HEK293 (cell line): ENCODE data around the gene NRP1.

Experiments used
- FEZF1 ChIP-seq: fragments of 450-650 bp; formaldehyde crosslinking; IDR thresholded peaks from 2 replicates; pipeline ENCODE4 v1.5.1; 2016; ENCODE audit warnings: missing biosample characterization, missing genetic modification characterization
- GLIS2 ChIP-seq: fragments of 450-650 bp; formaldehyde crosslinking; IDR thresholded peaks from 2 replicates; pipeline ENCODE4 v1.5.1; 2016; ENCODE audit warnings: missing biosample characterization, missing genetic modification characterization
- KLF10 ChIP-seq: fragments of 450-650 bp; IDR thresholded peaks from 2 replicates; pipeline ENCODE4 v1.5.1; 2018; ENCODE audit warnings: missing biosample characterization, mild to moderate bottlenecking, missing genetic modification characterization
- KLF16 ChIP-seq: fragments of 450-650 bp; formaldehyde crosslinking; IDR thresholded peaks from 2 replicates; pipeline ENCODE4 v1.5.1; 2017; ENCODE audit warnings: missing biosample characterization, missing genetic modification characterization
- KLF9 ChIP-seq: fragments of 450-650 bp; formaldehyde crosslinking; IDR thresholded peaks from 2 replicates; pipeline ENCODE4 v1.5.1; 2016; ENCODE audit warnings: missing biosample characterization, missing genetic modification characterization, low read depth
- PRDM1 ChIP-seq: fragments of 450-650 bp; formaldehyde crosslinking; IDR thresholded peaks from 2 replicates; pipeline ENCODE4; 2016; ENCODE audit warnings: missing biosample characterization, missing genetic modification characterization
- SP7 ChIP-seq: fragments of 450-650 bp; formaldehyde crosslinking; IDR thresholded peaks from 2 replicates; pipeline ENCODE4 v1.5.1; 2016; ENCODE audit warnings: missing biosample characterization, missing genetic modification characterization
- YY1 ChIP-seq: fragments of 450-650 bp; formaldehyde crosslinking; IDR thresholded peaks from 2 replicates; pipeline ENCODE4 v1.5.1; 2018; ENCODE audit warnings: missing biosample characterization, missing genetic modification characterization
- ZBTB20 ChIP-seq: fragments of 450-650 bp; formaldehyde crosslinking; IDR thresholded peaks from 2 replicates; pipeline ENCODE4 v1.5.1; 2016; ENCODE audit warnings: missing biosample characterization, missing genetic modification characterization
- ZEB2 ChIP-seq: fragments of 450-650 bp; formaldehyde crosslinking; IDR thresholded peaks from 2 replicates; pipeline ENCODE4 v1.5.1; 2016; ENCODE audit warnings: missing biosample characterization, missing genetic modification characterization
- ZFHX2 ChIP-seq: fragments of 450-650 bp; formaldehyde crosslinking; conservative IDR thresholded peaks from 2 replicates; pipeline ENCODE4 v1.5.1; 2016; ENCODE audit warnings: missing biosample characterization, missing genetic modification characterization
- ZNF24 ChIP-seq: fragments of 450-650 bp; formaldehyde crosslinking; IDR thresholded peaks from 2 replicates; pipeline ENCODE4 v1.5.1; 2016; ENCODE audit warnings: missing biosample characterization, missing genetic modification characterization
- ZNF292 ChIP-seq: fragments of 450-650 bp; formaldehyde crosslinking; IDR thresholded peaks from 2 replicates; pipeline ENCODE4 v1.5.1; 2016; ENCODE audit warnings: low read depth, missing biosample characterization, missing genetic modification characterization, borderline replicate concordance
- ZNF341 ChIP-seq: fragments of 450-650 bp; formaldehyde crosslinking; IDR thresholded peaks from 2 replicates; pipeline ENCODE4; 2016; ENCODE audit warnings: low read depth, missing biosample characterization, missing genetic modification characterization
- ZNF354C ChIP-seq: fragments of 450-650 bp; formaldehyde crosslinking; IDR thresholded peaks from 2 replicates; pipeline ENCODE4 v1.5.1; 2016; ENCODE audit warnings: missing biosample characterization, missing genetic modification characterization, low read depth, borderline replicate concordance
- ZNF510 ChIP-seq: fragments of 450-650 bp; formaldehyde crosslinking; IDR thresholded peaks from 2 replicates; pipeline ENCODE4 v1.5.1; 2018; ENCODE audit warnings: mild to moderate bottlenecking, missing genetic modification characterization, missing biosample characterization; ENCODE audit not compliant: insufficient replicate concordance
- ZNF529 ChIP-seq: fragments of 450-650 bp; formaldehyde crosslinking; IDR thresholded peaks from 2 replicates; pipeline ENCODE4 v1.5.1; 2017; ENCODE audit warnings: missing genetic modification characterization, missing biosample characterization; ENCODE audit not compliant: insufficient replicate concordance
- ZNF544 ChIP-seq: fragments of 450-650 bp; formaldehyde crosslinking; IDR thresholded peaks from 2 replicates; pipeline ENCODE4 v1.5.0; 2017; ENCODE audit warnings: missing biosample characterization, missing genetic modification characterization
- ZNF549 ChIP-seq: fragments of 450-650 bp; IDR thresholded peaks from 2 replicates; pipeline ENCODE4 v1.5.1; 2018; ENCODE audit warnings: missing biosample characterization, missing genetic modification characterization, mild to moderate bottlenecking, inconsistent platforms, moderate library complexity
- ZNF596 ChIP-seq: fragments of 450-650 bp; IDR thresholded peaks from 2 replicates; pipeline ENCODE4 v1.5.0; 2018; ENCODE audit warnings: missing biosample characterization, mild to moderate bottlenecking, missing genetic modification characterization, moderate library complexity
- ZNF747 ChIP-seq: fragments of 450-650 bp; formaldehyde crosslinking; IDR thresholded peaks from 2 replicates; pipeline ENCODE4 v1.5.1; 2016; ENCODE audit warnings: missing biosample characterization, missing genetic modification characterization
- ZNF837 ChIP-seq: fragments of 450-650 bp; formaldehyde crosslinking; IDR thresholded peaks from 2 replicates; pipeline ENCODE4 v1.5.1; 2016; ENCODE audit warnings: missing biosample characterization, missing genetic modification characterization
- ZSCAN30 ChIP-seq: fragments of 450-650 bp; IDR thresholded peaks from 2 replicates; pipeline ENCODE4 v1.5.1; 2018; ENCODE audit warnings: missing biosample characterization, mild to moderate bottlenecking, missing genetic modification characterization, moderate library complexity
- TF ChIP-seq, protein P1 (sequence below): fragments of 450-650 bp; formaldehyde crosslinking; IDR thresholded peaks from 2 replicates; pipeline ENCODE4 v1.5.1; 2016; ENCODE audit warnings: missing biosample characterization, missing genetic modification characterization
- TF ChIP-seq, protein P2 (sequence below): fragments of 450-650 bp; formaldehyde crosslinking; IDR thresholded peaks from 2 replicates; pipeline ENCODE4 v1.5.1; 2016; ENCODE audit warnings: missing biosample characterization, missing genetic modification characterization
- TF ChIP-seq, protein P3 (sequence below): fragments of 450-650 bp; IDR thresholded peaks from 2 replicates; pipeline ENCODE4 v1.5.1; 2018; ENCODE audit warnings: missing biosample characterization, missing genetic modification characterization
- TF ChIP-seq, protein P4 (sequence below): fragments of 450-650 bp; formaldehyde crosslinking; IDR thresholded peaks from 2 replicates; pipeline ENCODE4 v1.5.1; 2016; ENCODE audit warnings: missing biosample characterization, missing genetic modification characterization
- TF ChIP-seq, protein P5 (sequence below): fragments of 450-650 bp; formaldehyde crosslinking; IDR thresholded peaks from 2 replicates; pipeline ENCODE4 v1.5.1; 2016; ENCODE audit warnings: missing biosample characterization, missing genetic modification characterization
- TF ChIP-seq, protein P6 (sequence below): sonication (generic); formaldehyde crosslinking; IDR thresholded peaks from 2 replicates; pipeline ENCODE4 v1.8.1; 2022; ENCODE audit warnings: mild to moderate bottlenecking, moderate library complexity, missing genetic modification reagents

Gene NRP1

DNA sequence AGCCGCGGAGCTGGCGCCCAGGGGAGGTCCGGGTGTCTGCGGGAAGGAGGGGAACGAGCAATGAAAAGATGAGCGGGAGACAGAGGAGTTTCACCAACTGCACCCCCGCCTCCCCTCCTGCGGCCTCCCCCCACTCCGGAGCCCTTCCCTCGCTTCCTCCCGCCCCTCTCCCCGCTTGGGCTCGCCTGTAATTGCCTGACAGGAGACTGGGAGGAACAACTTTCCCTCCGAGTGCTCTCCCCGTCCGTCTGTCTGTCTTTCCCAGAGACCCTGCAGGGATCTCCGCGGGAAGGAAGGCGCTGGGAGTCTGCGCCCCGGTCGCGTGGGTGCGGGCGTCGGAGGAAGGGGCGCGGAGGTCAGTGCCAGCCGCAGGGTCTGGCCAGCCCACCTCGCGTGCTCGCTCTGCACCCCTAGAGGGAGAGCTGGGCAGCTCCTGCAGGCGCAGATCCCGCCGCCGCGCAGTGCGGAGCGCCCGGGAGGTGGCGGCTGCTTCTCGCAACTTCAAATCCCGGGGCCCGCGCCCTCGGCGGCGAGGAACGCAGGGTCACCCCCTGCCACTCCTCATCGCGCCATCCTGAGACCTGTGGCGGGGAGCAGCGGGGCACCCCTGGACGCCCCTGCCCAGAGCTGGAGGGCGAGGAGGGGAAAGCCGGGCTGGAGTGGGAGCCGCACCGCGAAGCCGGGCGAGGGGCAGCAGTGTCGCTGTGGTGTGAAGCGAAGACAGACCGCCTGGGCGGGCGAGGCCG lies 511 bp upstream of the NRP1 start (continued):
- TF ChIP-seq ZNF510 (tag by site-specific recombination) (no peak), SP7 (tag by site-specific recombination) (peak; percentile 79), ZNF292 (no peak), ZSCAN30 (tag by site-specific recombination) (0 out of 2 replicates have a peak, but pooled peaks have one; percentile 29), KLF16 (tag by site-specific recombination) (peak; percentile 81), FEZF1 (tag by site-specific recombination) (0 out of 2 replicates have a peak, but pooled peaks have one; percentile 30), ZBTB20 (tag by site-specific recombination) (peak; percentile 97), ZFHX2 (tag by site-specific recombination) (peak; percentile 92), KLF9 (peak; percentile 63), ZNF549 (tag by site-specific recombination) (no peak), ZNF24 (tag by site-specific recombination) (0 out of 2 replicates have a peak, but pooled peaks have one; percentile 46), ZNF596 (tag by site-specific recombination) (no peak), KLF10 (tag by site-specific recombination) (peak; percentile 19; the same call in 1 of the 2 replicates), ZNF837 (tag by site-specific recombination) (no peak), PRDM1 (tag by site-specific recombination) (peak; percentile 83), ZNF747 (tag by site-specific recombination) (no peak), ZNF529 (no peak), ZNF354C (tag by site-specific recombination) (no peak), GLIS2 (tag by site-specific recombination) (peak; percentile 89), ZNF544 (tag by site-specific recombination) (no peak), YY1 (tag by site-specific recombination) (no peak; the same call in 1 of the 2 replicates), ZEB2 (tag by site-specific recombination) (peak; percentile 63), ZNF341 (tag by site-specific recombination) (peak; percentile 90)
- TF ChIP-seq, protein P1, sequence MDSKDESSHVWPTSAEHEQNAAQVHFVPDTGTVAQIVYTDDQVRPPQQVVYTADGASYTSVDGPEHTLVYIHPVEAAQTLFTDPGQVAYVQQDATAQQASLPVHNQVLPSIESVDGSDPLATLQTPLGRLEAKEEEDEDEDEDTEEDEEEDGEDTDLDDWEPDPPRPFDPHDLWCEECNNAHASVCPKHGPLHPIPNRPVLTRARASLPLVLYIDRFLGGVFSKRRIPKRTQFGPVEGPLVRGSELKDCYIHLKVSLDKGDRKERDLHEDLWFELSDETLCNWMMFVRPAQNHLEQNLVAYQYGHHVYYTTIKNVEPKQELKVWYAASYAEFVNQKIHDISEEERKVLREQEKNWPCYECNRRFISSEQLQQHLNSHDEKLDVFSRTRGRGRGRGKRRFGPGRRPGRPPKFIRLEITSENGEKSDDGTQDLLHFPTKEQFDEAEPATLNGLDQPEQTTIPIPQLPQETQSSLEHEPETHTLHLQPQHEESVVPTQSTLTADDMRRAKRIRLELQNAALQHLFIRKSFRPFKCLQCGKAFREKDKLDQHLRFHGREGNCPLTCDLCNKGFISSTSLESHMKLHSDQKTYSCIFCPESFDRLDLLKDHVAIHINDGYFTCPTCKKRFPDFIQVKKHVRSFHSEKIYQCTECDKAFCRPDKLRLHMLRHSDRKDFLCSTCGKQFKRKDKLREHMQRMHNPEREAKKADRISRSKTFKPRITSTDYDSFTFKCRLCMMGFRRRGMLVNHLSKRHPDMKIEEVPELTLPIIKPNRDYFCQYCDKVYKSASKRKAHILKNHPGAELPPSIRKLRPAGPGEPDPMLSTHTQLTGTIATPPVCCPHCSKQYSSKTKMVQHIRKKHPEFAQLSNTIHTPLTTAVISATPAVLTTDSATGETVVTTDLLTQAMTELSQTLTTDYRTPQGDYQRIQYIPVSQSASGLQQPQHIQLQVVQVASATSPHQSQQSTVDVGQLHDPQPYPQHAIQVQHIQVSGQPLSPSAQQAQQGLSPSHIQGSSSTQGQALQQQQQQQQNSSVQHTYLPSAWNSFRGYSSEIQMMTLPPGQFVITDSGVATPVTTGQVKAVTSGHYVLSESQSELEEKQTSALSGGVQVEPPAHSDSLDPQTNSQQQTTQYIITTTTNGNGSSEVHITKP (tag by site-specific recombination), result peak; percentile 96
- TF ChIP-seq, protein P2, sequence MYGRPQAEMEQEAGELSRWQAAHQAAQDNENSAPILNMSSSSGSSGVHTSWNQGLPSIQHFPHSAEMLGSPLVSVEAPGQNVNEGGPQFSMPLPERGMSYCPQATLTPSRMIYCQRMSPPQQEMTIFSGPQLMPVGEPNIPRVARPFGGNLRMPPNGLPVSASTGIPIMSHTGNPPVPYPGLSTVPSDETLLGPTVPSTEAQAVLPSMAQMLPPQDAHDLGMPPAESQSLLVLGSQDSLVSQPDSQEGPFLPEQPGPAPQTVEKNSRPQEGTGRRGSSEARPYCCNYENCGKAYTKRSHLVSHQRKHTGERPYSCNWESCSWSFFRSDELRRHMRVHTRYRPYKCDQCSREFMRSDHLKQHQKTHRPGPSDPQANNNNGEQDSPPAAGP, result no peak; the same call in 1 of the 2 replicates
- TF ChIP-seq, protein P3, sequence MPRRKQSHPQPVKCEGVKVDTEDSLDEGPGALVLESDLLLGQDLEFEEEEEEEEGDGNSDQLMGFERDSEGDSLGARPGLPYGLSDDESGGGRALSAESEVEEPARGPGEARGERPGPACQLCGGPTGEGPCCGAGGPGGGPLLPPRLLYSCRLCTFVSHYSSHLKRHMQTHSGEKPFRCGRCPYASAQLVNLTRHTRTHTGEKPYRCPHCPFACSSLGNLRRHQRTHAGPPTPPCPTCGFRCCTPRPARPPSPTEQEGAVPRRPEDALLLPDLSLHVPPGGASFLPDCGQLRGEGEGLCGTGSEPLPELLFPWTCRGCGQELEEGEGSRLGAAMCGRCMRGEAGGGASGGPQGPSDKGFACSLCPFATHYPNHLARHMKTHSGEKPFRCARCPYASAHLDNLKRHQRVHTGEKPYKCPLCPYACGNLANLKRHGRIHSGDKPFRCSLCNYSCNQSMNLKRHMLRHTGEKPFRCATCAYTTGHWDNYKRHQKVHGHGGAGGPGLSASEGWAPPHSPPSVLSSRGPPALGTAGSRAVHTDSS (tag by site-specific recombination), result no peak
- TF ChIP-seq, protein P4, sequence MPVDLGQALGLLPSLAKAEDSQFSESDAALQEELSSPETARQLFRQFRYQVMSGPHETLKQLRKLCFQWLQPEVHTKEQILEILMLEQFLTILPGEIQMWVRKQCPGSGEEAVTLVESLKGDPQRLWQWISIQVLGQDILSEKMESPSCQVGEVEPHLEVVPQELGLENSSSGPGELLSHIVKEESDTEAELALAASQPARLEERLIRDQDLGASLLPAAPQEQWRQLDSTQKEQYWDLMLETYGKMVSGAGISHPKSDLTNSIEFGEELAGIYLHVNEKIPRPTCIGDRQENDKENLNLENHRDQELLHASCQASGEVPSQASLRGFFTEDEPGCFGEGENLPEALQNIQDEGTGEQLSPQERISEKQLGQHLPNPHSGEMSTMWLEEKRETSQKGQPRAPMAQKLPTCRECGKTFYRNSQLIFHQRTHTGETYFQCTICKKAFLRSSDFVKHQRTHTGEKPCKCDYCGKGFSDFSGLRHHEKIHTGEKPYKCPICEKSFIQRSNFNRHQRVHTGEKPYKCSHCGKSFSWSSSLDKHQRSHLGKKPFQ (tag by site-specific recombination), result peak; percentile 78
- TF ChIP-seq, protein P5, sequence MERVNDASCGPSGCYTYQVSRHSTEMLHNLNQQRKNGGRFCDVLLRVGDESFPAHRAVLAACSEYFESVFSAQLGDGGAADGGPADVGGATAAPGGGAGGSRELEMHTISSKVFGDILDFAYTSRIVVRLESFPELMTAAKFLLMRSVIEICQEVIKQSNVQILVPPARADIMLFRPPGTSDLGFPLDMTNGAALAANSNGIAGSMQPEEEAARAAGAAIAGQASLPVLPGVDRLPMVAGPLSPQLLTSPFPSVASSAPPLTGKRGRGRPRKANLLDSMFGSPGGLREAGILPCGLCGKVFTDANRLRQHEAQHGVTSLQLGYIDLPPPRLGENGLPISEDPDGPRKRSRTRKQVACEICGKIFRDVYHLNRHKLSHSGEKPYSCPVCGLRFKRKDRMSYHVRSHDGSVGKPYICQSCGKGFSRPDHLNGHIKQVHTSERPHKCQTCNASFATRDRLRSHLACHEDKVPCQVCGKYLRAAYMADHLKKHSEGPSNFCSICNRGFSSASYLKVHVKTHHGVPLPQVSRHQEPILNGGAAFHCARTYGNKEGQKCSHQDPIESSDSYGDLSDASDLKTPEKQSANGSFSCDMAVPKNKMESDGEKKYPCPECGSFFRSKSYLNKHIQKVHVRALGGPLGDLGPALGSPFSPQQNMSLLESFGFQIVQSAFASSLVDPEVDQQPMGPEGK (tag by site-specific recombination), result peak; percentile 86
- TF ChIP-seq, protein P6, sequence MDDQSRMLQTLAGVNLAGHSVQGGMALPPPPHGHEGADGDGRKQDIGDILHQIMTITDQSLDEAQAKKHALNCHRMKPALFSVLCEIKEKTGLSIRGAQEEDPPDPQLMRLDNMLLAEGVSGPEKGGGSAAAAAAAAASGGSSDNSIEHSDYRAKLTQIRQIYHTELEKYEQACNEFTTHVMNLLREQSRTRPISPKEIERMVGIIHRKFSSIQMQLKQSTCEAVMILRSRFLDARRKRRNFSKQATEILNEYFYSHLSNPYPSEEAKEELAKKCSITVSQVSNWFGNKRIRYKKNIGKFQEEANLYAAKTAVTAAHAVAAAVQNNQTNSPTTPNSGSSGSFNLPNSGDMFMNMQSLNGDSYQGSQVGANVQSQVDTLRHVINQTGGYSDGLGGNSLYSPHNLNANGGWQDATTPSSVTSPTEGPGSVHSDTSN (CRISPR knock-in tag), result peak; percentile 17; the same call in 1 of the 2 replicates
